Hepatocyte (in vitro differentiated cells): Measurements from ENCODE around the gene PRKAR1B. TPM values are rescaled to one million over a fixed set of nuclear protein-coding genes. Genes with fewer than 3 reads are reported as not detected.

ENCODE experiments used
- DNase-seq: peaks from one replicate; pipeline ENCODE4 v3.0.0-alpha.2; 2016; ENCODE audit warnings: low spot score
- H2AFZ ChIP-seq: fragments of 200-600 bp; sonication (generic); 2 replicates; pipeline ENCODE4 v1.6.0; 2016; ENCODE audit warnings: antibody characterized with exemption, mild to moderate bottlenecking
- H3K27ac ChIP-seq: fragments of 200-600 bp; sonication (generic); 2 replicates; pipeline ENCODE4 v1.5.1; 2016; ENCODE audit warnings: mild to moderate bottlenecking
- H3K27me3 ChIP-seq: fragments of 200-600 bp; sonication (generic); 2 replicates; pipeline ENCODE4 v1.6.1; 2016
- H3K36me3 ChIP-seq: fragments of 200-600 bp; sonication (generic); replicated peaks from 2 replicates; pipeline ENCODE4 v1.5.1; 2016; ENCODE audit warnings: low read depth; ENCODE audit not compliant: insufficient read depth
- H3K4me1 ChIP-seq: fragments of 200-600 bp; sonication (generic); 2 replicates; pipeline ENCODE4 v1.5.1; 2016; ENCODE audit warnings: mild to moderate bottlenecking, moderate library complexity; ENCODE audit not compliant: insufficient read depth
- H3K4me2 ChIP-seq: fragments of 200-600 bp; sonication (generic); 2 replicates; pipeline ENCODE4 v1.6.0; 2016
- H3K4me3 ChIP-seq: fragments of 200-600 bp; sonication (generic); 2 replicates; pipeline ENCODE4 v1.5.1; 2016; ENCODE audit warnings: mild to moderate bottlenecking
- H3K79me2 ChIP-seq: fragments of 200-600 bp; sonication (generic); 2 replicates; pipeline ENCODE4 v1.6.0; 2017; ENCODE audit warnings: mild to moderate bottlenecking
- H3K9me2 ChIP-seq: fragments of 200-600 bp; sonication (generic); replicated peaks from 2 replicates; pipeline ENCODE4 v1.6.0; 2017; ENCODE audit warnings: mild to moderate bottlenecking; ENCODE audit not compliant: insufficient read depth
- H3K9me3 ChIP-seq: fragments of 200-600 bp; sonication (generic); 2 replicates; pipeline ENCODE4 v1.5.1; 2016; ENCODE audit warnings: low read depth, mild to moderate bottlenecking
- H4K20me1 ChIP-seq: fragments of 200-600 bp; sonication (generic); 2 replicates; pipeline ENCODE4 v1.6.0; 2016; ENCODE audit warnings: mild to moderate bottlenecking; ENCODE audit not compliant: insufficient read depth, poor library complexity, severe bottlenecking
- CTCF ChIP-seq: fragments of 200-600 bp; sonication (generic); IDR thresholded peaks from 2 replicates; pipeline ENCODE4 v1.5.1; 2016; ENCODE audit warnings: antibody characterized with exemption, mild to moderate bottlenecking; ENCODE audit not compliant: poor library complexity
- EZH2 ChIP-seq: fragments of 200-600 bp; sonication (generic); IDR thresholded peaks from 2 replicates; pipeline ENCODE4 v1.6.1; 2016; ENCODE audit warnings: antibody characterized with exemption, mild to moderate bottlenecking, borderline replicate concordance
- EZH2phosphoT487 ChIP-seq: fragments of 200-600 bp; sonication (generic); IDR thresholded peaks from one replicate; pipeline ENCODE4 v1.6.1; 2018; ENCODE audit warnings: antibody characterized with exemption, mild to moderate bottlenecking, low read depth, moderate library complexity; ENCODE audit not compliant: unreplicated experiment, severe bottlenecking
- WGBS: methylation state at CpG from one replicate; pipeline ENCODE4 v1.1.6; 2016; ENCODE audit warnings: low lambda C conversion rate; ENCODE audit errors: missing lambda C conversion rate; 5-methylcytosine and 5-hydroxymethylcytosine counted together
- polyA plus RNA-seq: library from polyadenylated mRNA; unstranded; fragments of >200 nt; fragmentation: Nextera tagmentation; extraction: Ambion mirVana; gene quantifications from 2 replicates; pipeline ENCODE4 v1.2.1, GENCODE V29; 2016
- total RNA-seq: library from RNA; depleted of rRNA; stranded (reverse); fragments of >200 nt; gene quantifications from 2 replicates; pipeline ENCODE4 v1.2.3, GENCODE V29; 2014

Gene PRKAR1B
- total and polyA plus RNA-seq, 2 experiments from 2014 or later = 16.6 to 28.7 TPM

GRCh38 chr7:716222-716621 is 10.9 kb downstream of the PRKAR1B start:
- peak; percentile 1 for DNase-seq
- Histone ChIP-seq H3K27me3 (no peaks in the 10 kb centered on the region), H3K79me2 (peaks cover 4% of the 10 kb centered on the region), H3K9me2 (no peaks in the 10 kb centered on the region), H3K4me3 (no peak overlapping the region), H4K20me1 (no peaks in the 10 kb centered on the region), H3K4me2 (no peak overlapping the region), H3K36me3 (no peaks in the 10 kb centered on the region), H3K9me3 (no peaks in the 10 kb centered on the region), H3K27ac (no peak overlapping the region), H3K4me1 (no peaks in the 10 kb centered on the region), H2AFZ (no peak overlapping the region)
- 81% methylated on average over 10 of the region's 10 CpGs for WGBS
- TF ChIP-seq EZH2 = no peak
- TF ChIP-seq EZH2phosphoT487 = no peak
- no peak for TF ChIP-seq CTCF

DNA sequence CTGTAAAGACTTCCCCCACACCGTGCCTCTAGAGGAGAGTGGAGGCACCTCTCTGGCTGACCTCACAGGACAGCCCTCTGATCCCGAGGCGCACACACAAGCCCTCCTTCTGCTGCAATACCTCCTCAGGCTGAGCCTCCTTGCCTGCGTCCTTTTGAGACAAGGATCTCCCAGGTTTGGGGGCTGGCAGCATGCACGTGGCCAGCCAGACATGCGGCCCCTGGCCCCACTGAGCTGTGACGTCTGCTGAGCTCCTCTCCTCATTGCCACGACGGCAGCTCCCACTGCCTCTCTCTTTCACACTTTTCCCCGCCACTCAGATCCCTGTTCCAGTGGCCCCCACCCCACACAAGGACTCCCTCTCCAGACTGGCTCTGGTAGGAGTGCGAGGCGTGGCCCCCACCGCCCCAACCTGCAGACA is 12.8 kb downstream of the PRKAR1B start:
- no peaks in the 10 kb centered on the region for H3K9me3 ChIP-seq
- H3K36me3 ChIP-seq = no peaks in the 10 kb centered on the region
- H3K9me2 ChIP-seq = no peaks in the 10 kb centered on the region
- no peak overlapping the region for H2AFZ ChIP-seq
- 77% methylated on average over 12 of the region's 13 CpGs for WGBS
- H3K27ac ChIP-seq = no peak overlapping the region
- no peak for TF ChIP-seq EZH2
- no peak for TF ChIP-seq EZH2phosphoT487
- TF ChIP-seq CTCF = no peak
- peak; percentile 2 for DNase-seq
- peaks cover 4% of the 10 kb centered on the region for H3K79me2 ChIP-seq
- H3K27me3 ChIP-seq = no peaks in the 10 kb centered on the region
- no peaks in the 10 kb centered on the region for H4K20me1 ChIP-seq
- no peak overlapping the region for H3K4me3 ChIP-seq
- H3K4me1 ChIP-seq = no peaks in the 10 kb centered on the region
- H3K4me2 ChIP-seq = no peak overlapping the region

DNA sequence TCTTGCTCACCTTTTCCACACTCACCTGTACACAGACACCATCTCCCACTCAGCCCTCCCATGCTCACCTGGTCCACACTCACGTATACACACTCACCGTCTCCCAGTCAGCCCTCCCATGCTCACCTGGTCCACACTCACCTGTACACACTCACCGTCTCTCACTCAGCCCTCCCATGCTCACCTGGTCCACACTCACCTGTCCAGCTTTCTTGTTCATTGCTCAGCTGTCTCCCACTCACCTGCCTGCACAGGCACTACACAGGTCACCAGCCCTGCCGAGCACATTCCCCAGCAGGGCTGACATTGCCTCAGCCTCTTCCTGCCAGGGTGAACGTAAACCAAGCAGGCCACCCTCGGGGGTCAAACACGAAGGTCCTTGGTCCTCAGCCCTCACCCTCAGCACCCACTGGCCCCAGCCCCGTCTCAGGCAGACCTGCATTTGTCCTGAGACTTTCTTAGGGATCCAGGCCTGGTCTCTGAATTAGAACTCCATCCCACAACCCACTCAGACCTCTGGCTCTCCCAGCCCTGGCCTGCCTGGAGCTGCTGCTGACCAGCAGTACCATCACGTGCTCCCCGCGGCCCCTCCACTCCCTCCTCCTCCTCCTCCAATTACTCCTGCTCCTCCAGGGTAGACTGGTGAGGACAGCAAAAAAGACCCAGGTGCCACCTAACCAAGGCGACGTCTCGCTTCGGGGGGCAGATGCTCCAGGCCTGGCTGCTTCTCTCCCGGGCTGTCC is 13.4 kb downstream of the PRKAR1B start:
- H3K79me2 ChIP-seq = peaks cover 4% of the 10 kb centered on the region
- H3K4me3 ChIP-seq = no peak overlapping the region
- H2AFZ ChIP-seq = no peak overlapping the region
- no peaks in the 10 kb centered on the region for H4K20me1 ChIP-seq
- no peaks in the 10 kb centered on the region for H3K36me3 ChIP-seq
- H3K27ac ChIP-seq = no peak overlapping the region
- H3K9me2 ChIP-seq = no peaks in the 10 kb centered on the region
- H3K9me3 ChIP-seq = no peaks in the 10 kb centered on the region
- H3K4me1 ChIP-seq = no peaks in the 10 kb centered on the region
- WGBS = 91% methylated on average over 16 of the region's 16 CpGs
- DNase-seq = peak; percentile 5
- no peak for TF ChIP-seq CTCF
- TF ChIP-seq EZH2 = no peak
- TF ChIP-seq EZH2phosphoT487 = no peak
- no peaks in the 10 kb centered on the region for H3K27me3 ChIP-seq
- no peak overlapping the region for H3K4me2 ChIP-seq
